WTC11 (cell line): ENCODE measurements around the gene WDR87. TPM values are rescaled to one million over a fixed set of nuclear protein-coding genes. Genes with fewer than 3 reads are reported as not detected.
A peak's percentile ranks its signal among the peaks of the same experiment; 100 is the strongest.

Source experiments
- ATAC-seq: fragments of 200-7000 bp; cut with Tn5 transposase; 2 replicates; pipeline ENCODE4 v1.10.0; 2021; ENCODE audit warnings: mild to moderate bottlenecking, moderate library complexity
- CTCF ChIA-PET: fragments of 300-600 bp; sonication (Branson Sonifier 250); formaldehyde crosslinking; loops from one replicate; lab custom pipeline; 2021; ENCODE audit warnings: antibody characterized with exemption; lab: Charles Lee
- POLR2A ChIA-PET: fragments of 350-600 bp; sonication (Branson Sonifier 250); formaldehyde crosslinking; loops from one replicate; lab custom pipeline; 2021; ENCODE audit warnings: antibody characterized with exemption; lab: Charles Lee
- DNase-seq: peaks from one replicate; pipeline ENCODE4 v3.0.0; 2021; ENCODE audit warnings: low spot score
- H3K27ac Mint-ChIP-seq: 2 replicates; pipeline ENCODE4 v1.8.0; 2021; ENCODE audit warnings: mixed read lengths
- H3K27me3 Mint-ChIP-seq: 2 replicates; pipeline ENCODE4 v1.8.0; 2021; ENCODE audit warnings: low read depth, mild to moderate bottlenecking, moderate library complexity, mixed read lengths
- H3K36me3 Mint-ChIP-seq: 2 replicates; pipeline ENCODE4 v1.8.0; 2021; ENCODE audit warnings: mixed read lengths
- H3K4me1 Mint-ChIP-seq: 2 replicates; pipeline ENCODE4 v1.8.0; 2022; ENCODE audit warnings: mixed read lengths
- H3K4me3 Mint-ChIP-seq: 2 replicates; pipeline ENCODE4 v1.8.0; 2021; ENCODE audit warnings: mild to moderate bottlenecking, moderate library complexity, mixed read lengths
- H3K9me3 Mint-ChIP-seq: 2 replicates; pipeline ENCODE4 v1.8.0; 2021; ENCODE audit warnings: mixed read lengths
- AR ChIP-seq: fragments of 250-450 bp; sonication (Bioruptor Pico); IDR thresholded peaks from 2 replicates; pipeline ENCODE4 v1.9.0; 2021; ENCODE audit warnings: mild to moderate bottlenecking
- ARID4B ChIP-seq: sonication (generic); formaldehyde crosslinking; IDR thresholded peaks from 2 replicates; pipeline ENCODE4 v1.8.0; 2023; ENCODE audit warnings: missing genetic modification reagents, mild to moderate bottlenecking, borderline replicate concordance
- ATF2 ChIP-seq: sonication (generic); formaldehyde crosslinking; IDR thresholded peaks from 2 replicates; pipeline ENCODE4 v1.8.1; 2022; ENCODE audit warnings: low read depth, missing genetic modification reagents, borderline replicate concordance
- ATF3 ChIP-seq: sonication (generic); formaldehyde crosslinking; conservative IDR thresholded peaks from 2 replicates; pipeline ENCODE4 v1.8.1; 2022; ENCODE audit warnings: mild to moderate bottlenecking, missing genetic modification reagents
- EMX1 ChIP-seq: fragments of 250-450 bp; sonication (Bioruptor Pico); IDR thresholded peaks from 2 replicates; pipeline ENCODE4 v1.8.0; 2021; ENCODE audit warnings: mild to moderate bottlenecking
- GRHL2 ChIP-seq: fragments of 250-450 bp; sonication (Bioruptor Pico); IDR thresholded peaks from 2 replicates; pipeline ENCODE4 v1.8.0; 2022; ENCODE audit warnings: mild to moderate bottlenecking, moderate library complexity; ENCODE audit not compliant: insufficient replicate concordance, severe bottlenecking
- HMGA2 ChIP-seq: fragments of 250-450 bp; sonication (Bioruptor Pico); IDR thresholded peaks from 2 replicates; pipeline ENCODE4 v1.4.0; 2021; ENCODE audit warnings: mild to moderate bottlenecking, moderate library complexity
- IRF1 ChIP-seq: sonication (generic); formaldehyde crosslinking; IDR thresholded peaks from 2 replicates; pipeline ENCODE4 v1.8.0; 2023; ENCODE audit warnings: missing genetic modification reagents
- JUN ChIP-seq: sonication (generic); formaldehyde crosslinking; IDR thresholded peaks from 2 replicates; pipeline ENCODE4 v1.8.0; 2023; ENCODE audit warnings: mild to moderate bottlenecking, missing genetic modification reagents
- RORB ChIP-seq: fragments of 250-450 bp; sonication (Bioruptor Pico); IDR thresholded peaks from 2 replicates; pipeline ENCODE4 v1.9.0; 2021; ENCODE audit warnings: mild to moderate bottlenecking
- SOX15 ChIP-seq: fragments of 250-450 bp; sonication (Bioruptor Pico); IDR thresholded peaks from 2 replicates; pipeline ENCODE4 v1.9.0; 2021; ENCODE audit warnings: mild to moderate bottlenecking
- TEAD1 ChIP-seq: sonication (generic); formaldehyde crosslinking; IDR thresholded peaks from 2 replicates; pipeline ENCODE4 v1.8.0; 2022; ENCODE audit warnings: mild to moderate bottlenecking, missing genetic modification reagents
- USF2 ChIP-seq: sonication (generic); formaldehyde crosslinking; IDR thresholded peaks from 2 replicates; pipeline ENCODE4 v1.8.1; 2023; ENCODE audit warnings: mild to moderate bottlenecking, missing genetic modification reagents, moderate library complexity
- ZBTB21 ChIP-seq: sonication (generic); formaldehyde crosslinking; IDR thresholded peaks from 2 replicates; pipeline ENCODE4 v1.8.1; 2023; ENCODE audit warnings: mild to moderate bottlenecking, missing genetic modification reagents, borderline replicate concordance
- ZMAT4 ChIP-seq: fragments of 250-450 bp; sonication (Bioruptor Pico); IDR thresholded peaks from 2 replicates; pipeline ENCODE4 v1.9.0; 2021; ENCODE audit warnings: mild to moderate bottlenecking
- ZNF281 ChIP-seq: sonication (generic); formaldehyde crosslinking; IDR thresholded peaks from 2 replicates; pipeline ENCODE4 v1.8.0; 2023; ENCODE audit warnings: mild to moderate bottlenecking, missing genetic modification reagents
- ZNF317 ChIP-seq: sonication (generic); formaldehyde crosslinking; IDR thresholded peaks from 2 replicates; pipeline ENCODE4 v1.8.1; 2023; ENCODE audit warnings: low read depth, mild to moderate bottlenecking, moderate library complexity, missing genetic modification reagents, borderline replicate concordance
- ZNF423 ChIP-seq: fragments of 250-450 bp; sonication (Bioruptor Pico); IDR thresholded peaks from 2 replicates; pipeline ENCODE4 v2.1.2; 2022; ENCODE audit warnings: mild to moderate bottlenecking, moderate library complexity
- ZNF512 ChIP-seq: sonication (generic); formaldehyde crosslinking; IDR thresholded peaks from 2 replicates; pipeline ENCODE4 v1.8.1; 2022; ENCODE audit warnings: missing genetic modification reagents, borderline replicate concordance
- total RNA-seq: library from RNA; stranded (reverse); gene quantifications from 3 replicates; pipeline ENCODE4 v1.2.3, GENCODE V29; 2021

Gene WDR87
- total RNA-seq, 1 experiment from 2014 or later: not detected

GRCh38 chr19:37885392-37885791 is 21.0 kb downstream of the WDR87 start:
- H3K4me1 Mint-ChIP-seq: no peaks in the 10 kb centered on the region
- peaks cover 6% of the 10 kb centered on the region for H3K36me3 Mint-ChIP-seq
- peaks cover 19% of the 10 kb centered on the region for H3K27me3 Mint-ChIP-seq
- POLR2A ChIA-PET: no interaction called here
- ATAC-seq: no peak
- no peak overlapping the region for H3K4me3 Mint-ChIP-seq
- no peak overlapping the region for H3K27ac Mint-ChIP-seq
- H3K9me3 Mint-ChIP-seq: peaks cover 18% of the 10 kb centered on the region
- TF ChIP-seq ZNF317 (CRISPR knock-in tag) (peak; percentile 89), ZMAT4 (CRISPR knock-in tag) (no peak)
- TF ChIP-seq, all 79 proteins: peak for 1
- DNase-seq: no peak
- CTCF ChIA-PET: interaction anchor here (1.0 kb wide), 1 partner anchor 17 kb away, joined by 4 read pairs; no protein-coding TSS in a partner anchor

- ATAC-seq (no peak), DNase-seq (no peak)
- Mint-ChIP-seq H3K9me3 (peaks cover 13% of the 10 kb centered on the region), H3K27me3 (peaks cover 4% of the 10 kb centered on the region; the same call in 1 of the 2 replicates), H3K4me3 (no peak overlapping the region), H3K27ac (no peak overlapping the region), H3K4me1 (peaks cover 10% of the 10 kb centered on the region), H3K36me3 (peaks cover 6% of the 10 kb centered on the region)
- POLR2A ChIA-PET: interaction anchor here (0.6 kb wide), 1 partner anchor 182 kb away, joined by 4 read pairs; no protein-coding TSS in a partner anchor
- CTCF ChIA-PET: interaction anchor here (0.7 kb wide), 2 partner anchors 25 to 893 kb away, joined by 3 read pairs; no protein-coding TSS in a partner anchor
- TF ChIP-seq IRF1 (CRISPR knock-in tag) (no peak), ZBTB21 (CRISPR knock-in tag) (no peak), EMX1 (CRISPR knock-in tag) (no peak), HMGA2 (CRISPR knock-in tag) (no peak), ZNF423 (CRISPR knock-in tag) (no peak), ATF2 (no peak), ATF3 (CRISPR knock-in tag) (no peak), GRHL2 (CRISPR knock-in tag) (no peak), USF2 (CRISPR knock-in tag) (no peak), TEAD1 (no peak), ARID4B (CRISPR knock-in tag) (no peak), RORB (CRISPR knock-in tag) (no peak), ZNF281 (CRISPR knock-in tag) (no peak), AR (CRISPR knock-in tag) (no peak), SOX15 (CRISPR knock-in tag) (no peak), ZNF512 (CRISPR knock-in tag) (no peak), JUN (no peak)
Observed at GRCh38 chr19:37877147-37877546, 29.2 kb downstream of the WDR87 start.
